Measurements from ENCODE around the gene NAV2.

GRCh38 chr11:19980388-19980787 lies 267.8 kb downstream of the NAV2 start:
- TF ChIP-seq CTCF (conservative IDR thresholded peaks at IDR 0.05 in 1 of 2, IDR thresholded peaks at IDR 0.05 in 1 of 2; ENCODE audit: extremely low read depth in 1 of 2, insufficient read depth in 1 of 2, low read depth in 1 of 2, low read length in 2 of 2) (no peak), EZH2 (IDR thresholded peaks at IDR 0.05; ENCODE audit: borderline replicate concordance, low read length) (no peak)
